K562 (cell line): ENCODE measurements around the gene GFM1. TPM values are rescaled to one million over a fixed set of nuclear protein-coding genes. Genes with fewer than 3 reads are reported as not detected.
A peak's percentile ranks its signal among the peaks of the same experiment; 100 is the strongest.

Experiments used
- BRCA1 ChIP-seq, 2 experiments: fragments of 450-650 bp in 1 of 2; sonication (generic) in 1 of 2; formaldehyde crosslinking in 1 of 2; IDR thresholded peaks; 2 replicates each; pipeline versions ENCODE4 v1.5.0 to v1.6.1; 2017 to 2020; ENCODE audit warnings: mild to moderate bottlenecking in 1 of 2, missing genetic modification reagents in 1 of 2
- CC2D1A ChIP-seq: fragments of 450-650 bp; IDR thresholded peaks from 2 replicates; pipeline ENCODE4 v1.6.1; 2017; ENCODE audit warnings: mild to moderate bottlenecking
- CSDE1 ChIP-seq, 2 experiments: fragments of 450-650 bp; IDR thresholded peaks; 2 replicates each; pipeline ENCODE4 v1.6.1; 2016; ENCODE audit warnings: mild to moderate bottlenecking in 1 of 2
- DACH1 ChIP-seq: fragments of 450-650 bp; IDR thresholded peaks from 2 replicates; pipeline ENCODE4 v1.6.1; 2018; ENCODE audit not compliant: partially characterized antibody
- FOXK2 ChIP-seq, 2 experiments: fragments of 450-650 bp; IDR thresholded peaks in 1 of 2; conservative IDR thresholded peaks in 1 of 2; 2 replicates each; pipeline ENCODE4 v1.6.1; 2016; ENCODE audit warnings: low read depth in 2 of 2, mild to moderate bottlenecking in 1 of 2
- KDM4B ChIP-seq, 2 experiments: fragments of 450-650 bp in 1 of 2; sonication (generic) in 1 of 2; IDR thresholded peaks; 2 replicates each; pipeline ENCODE4 v1.6.1; 2016 to 2017; ENCODE audit warnings: borderline replicate concordance in 2 of 2, antibody characterized with exemption in 1 of 2, low read depth in 1 of 2, mild to moderate bottlenecking in 1 of 2
- MCM3 ChIP-seq: fragments of 450-650 bp; IDR thresholded peaks from 2 replicates; pipeline ENCODE4 v1.6.1; 2016
- NFXL1 ChIP-seq: fragments of 450-650 bp; formaldehyde crosslinking; IDR thresholded peaks from 2 replicates; pipeline ENCODE4 v1.4.0; 2021; ENCODE audit warnings: mild to moderate bottlenecking
- RFX7 ChIP-seq: fragments of 250-450 bp; sonication (Bioruptor Pico); IDR thresholded peaks from 2 replicates; pipeline ENCODE4 v1.5.1; 2021; ENCODE audit warnings: mild to moderate bottlenecking
- TEAD4 ChIP-seq, 2 experiments: sonication (generic) in 1 of 2; formaldehyde crosslinking in 1 of 2; IDR thresholded peaks; 2 replicates each; pipeline versions ENCODE4 v1.6.1 to v1.8.0; 2012 to 2022; ENCODE audit warnings: borderline replicate concordance in 1 of 2, inconsistent platforms in 1 of 2, low read length in 1 of 2, mild to moderate bottlenecking in 1 of 2, missing genetic modification reagents in 1 of 2
- U2AF2 ChIP-seq: fragments of 200-400 bp; formaldehyde crosslinking; optimal IDR thresholded peaks from 2 replicates; pipeline ENCODE3; 2017; ENCODE audit warnings: low read depth, mild to moderate bottlenecking, low read length
- ZNF217 ChIP-seq: sonication (generic); formaldehyde crosslinking; IDR thresholded peaks from 2 replicates; pipeline ENCODE4 v1.8.0; 2022; ENCODE audit warnings: mild to moderate bottlenecking, missing genetic modification reagents
- polyA plus RNA-seq, 8 experiments: library from polyadenylated mRNA; depleted of rRNA in 4 of 8; stranded (reverse) in 5 of 8; unstranded in 3 of 8; fragments of >200 nt; fragmentation: Nextera tagmentation in 2 of 8; fragmentation: Illumina TruSeq in 1 of 8; extraction: Ambion mirVana in 2 of 8; extraction: Trizol in 1 of 8; gene quantifications; 2 replicates each; pipeline versions ENCODE4 v1.2.1 to v1.2.3, GENCODE V29; 2011 to 2014; ENCODE audit warnings: inconsistent platforms in 1 of 8, missing spikeins in 1 of 8
- total RNA-seq, 7 experiments: library from RNA; depleted of rRNA in 6 of 7; stranded (reverse); fragments of >200 nt in 6 of 7; fragmentation: Illumina TruSeq in 2 of 7; extraction: Trizol in 2 of 7; gene quantifications; 2 replicates each; pipeline versions ENCODE4 v1.2.1 to v1.2.3, GENCODE V29; 2011 to 2021; ENCODE audit warnings: low replicate concordance in 1 of 7
- TF ChIP-seq, protein P1 (sequence below), 3 experiments: IDR thresholded peaks in 2 of 3; conservative IDR thresholded peaks in 1 of 3; 2 replicates each; pipeline ENCODE4 v1.5.1; 2011 to 2012; ENCODE audit warnings: low read length in 3 of 3, mild to moderate bottlenecking in 3 of 3, control low read depth in 2 of 3, improper control_type of control experiment in 1 of 3, inconsistent platforms in 1 of 3, low read depth in 1 of 3, mixed read lengths in 1 of 3, moderate library complexity in 1 of 3; ENCODE audit not compliant: insufficient read depth in 2 of 3
- TF ChIP-seq, protein P2 (sequence below): sonication (generic); formaldehyde crosslinking; IDR thresholded peaks from 2 replicates; pipeline ENCODE4 v1.8.1; 2022; ENCODE audit warnings: missing genetic modification reagents

GFM1 gene
- total and polyA plus RNA-seq, 9 of the 15 experiments (the other 6 are each of a cell fraction or from before 2014, with no cell fraction given): 38.9 to 86.7 (median 64.8) TPM

DNA sequence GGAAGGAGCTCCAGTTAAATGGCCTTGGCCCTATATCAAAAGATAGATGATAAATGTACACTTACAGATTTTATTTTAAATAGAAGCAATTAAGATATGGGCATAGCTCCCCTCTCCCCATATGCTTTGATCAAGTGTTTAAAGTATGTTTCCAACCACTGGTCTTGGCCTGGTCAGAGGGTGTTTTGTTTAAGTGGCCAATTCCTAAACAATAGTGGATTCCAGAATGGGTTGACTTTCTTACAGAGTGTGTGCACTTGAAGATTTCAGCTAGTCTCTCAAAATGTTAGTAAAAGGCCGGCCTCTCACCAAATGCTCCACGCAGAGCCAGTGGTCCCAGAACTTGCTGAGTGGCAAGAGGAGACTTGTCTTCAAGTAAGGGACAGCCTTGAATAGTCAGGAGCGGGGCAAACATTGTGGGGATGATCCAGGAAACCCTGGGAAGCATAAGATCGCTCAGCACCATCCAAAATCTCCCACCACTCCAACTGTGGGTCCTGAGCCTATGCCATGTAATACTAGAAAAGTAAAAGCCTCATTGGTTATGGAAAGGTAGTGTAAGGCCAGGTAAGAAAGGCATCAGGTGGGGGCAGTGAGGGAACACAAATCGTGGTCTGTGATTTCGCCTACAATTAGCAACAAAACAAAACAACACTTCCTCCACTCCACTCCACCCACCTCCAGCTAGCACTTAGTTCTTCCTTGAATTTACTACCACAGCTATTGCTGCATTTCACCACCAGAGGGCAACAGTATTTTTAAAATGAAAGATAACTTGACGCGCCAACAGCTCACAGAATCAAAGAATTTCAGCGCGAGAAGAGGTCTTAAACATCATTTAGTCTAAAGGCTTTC lies 83.1 kb downstream of the GFM1 start (continued):
- TF ChIP-seq DACH1 (peak; percentile 8), MCM3 (no peak), KDM4B (IDR thresholded peaks at IDR 0.05; ENCODE audit: borderline replicate concordance in 2 of 2, low read depth in 1 of 2) (no peak), TEAD4 (IDR thresholded peaks at IDR 0.05; ENCODE audit: low read length) (0 out of 2 replicates have a peak, but pooled peaks have one; percentile 11), TEAD4 (CRISPR knock-in tag; IDR thresholded peaks at IDR 0.05; ENCODE audit: borderline replicate concordance) (no peak), U2AF2 (no peak), RFX7 (CRISPR knock-in tag) (no peak), FOXK2 (conservative IDR thresholded peaks at IDR 0.05 in 1 of 2, IDR thresholded peaks at IDR 0.05 in 1 of 2; ENCODE audit: low read depth in 2 of 2) (0 out of 4 replicates have a peak, but pooled peaks of 1 of the 2 experiments have one; percentile 33), CSDE1 (IDR thresholded peaks at IDR 0.05) (no peak), BRCA1 (IDR thresholded peaks at IDR 0.05) (no peak), BRCA1 (CRISPR knock-in tag; IDR thresholded peaks at IDR 0.05) (no peak), ZNF217 (CRISPR knock-in tag) (no peak), CC2D1A (peak; percentile 58; the same call in 1 of the 2 replicates), NFXL1 (CRISPR knock-in tag) (no peak)
- TF ChIP-seq, protein P1, sequence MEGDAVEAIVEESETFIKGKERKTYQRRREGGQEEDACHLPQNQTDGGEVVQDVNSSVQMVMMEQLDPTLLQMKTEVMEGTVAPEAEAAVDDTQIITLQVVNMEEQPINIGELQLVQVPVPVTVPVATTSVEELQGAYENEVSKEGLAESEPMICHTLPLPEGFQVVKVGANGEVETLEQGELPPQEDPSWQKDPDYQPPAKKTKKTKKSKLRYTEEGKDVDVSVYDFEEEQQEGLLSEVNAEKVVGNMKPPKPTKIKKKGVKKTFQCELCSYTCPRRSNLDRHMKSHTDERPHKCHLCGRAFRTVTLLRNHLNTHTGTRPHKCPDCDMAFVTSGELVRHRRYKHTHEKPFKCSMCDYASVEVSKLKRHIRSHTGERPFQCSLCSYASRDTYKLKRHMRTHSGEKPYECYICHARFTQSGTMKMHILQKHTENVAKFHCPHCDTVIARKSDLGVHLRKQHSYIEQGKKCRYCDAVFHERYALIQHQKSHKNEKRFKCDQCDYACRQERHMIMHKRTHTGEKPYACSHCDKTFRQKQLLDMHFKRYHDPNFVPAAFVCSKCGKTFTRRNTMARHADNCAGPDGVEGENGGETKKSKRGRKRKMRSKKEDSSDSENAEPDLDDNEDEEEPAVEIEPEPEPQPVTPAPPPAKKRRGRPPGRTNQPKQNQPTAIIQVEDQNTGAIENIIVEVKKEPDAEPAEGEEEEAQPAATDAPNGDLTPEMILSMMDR (IDR thresholded peaks at IDR 0.05 in 2 of 3, conservative IDR thresholded peaks at IDR 0.05 in 1 of 3; ENCODE audit: insufficient read depth in 2 of 3, low read depth in 1 of 3, low read length in 3 of 3): peak; percentile 77 to 89 (median 83)
- TF ChIP-seq, protein P2, sequence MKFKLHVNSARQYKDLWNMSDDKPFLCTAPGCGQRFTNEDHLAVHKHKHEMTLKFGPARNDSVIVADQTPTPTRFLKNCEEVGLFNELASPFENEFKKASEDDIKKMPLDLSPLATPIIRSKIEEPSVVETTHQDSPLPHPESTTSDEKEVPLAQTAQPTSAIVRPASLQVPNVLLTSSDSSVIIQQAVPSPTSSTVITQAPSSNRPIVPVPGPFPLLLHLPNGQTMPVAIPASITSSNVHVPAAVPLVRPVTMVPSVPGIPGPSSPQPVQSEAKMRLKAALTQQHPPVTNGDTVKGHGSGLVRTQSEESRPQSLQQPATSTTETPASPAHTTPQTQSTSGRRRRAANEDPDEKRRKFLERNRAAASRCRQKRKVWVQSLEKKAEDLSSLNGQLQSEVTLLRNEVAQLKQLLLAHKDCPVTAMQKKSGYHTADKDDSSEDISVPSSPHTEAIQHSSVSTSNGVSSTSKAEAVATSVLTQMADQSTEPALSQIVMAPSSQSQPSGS: no peak
